H1 (cell line): Measurements from ENCODE around the gene TIE1. TPM values are rescaled to one million over a fixed set of nuclear protein-coding genes. Genes with fewer than 3 reads are reported as not detected.

Experiments
- CEBPB ChIP-seq: IDR thresholded peaks from 2 replicates; pipeline ENCODE4 v1.6.1; 2012; ENCODE audit warnings: low read depth, low read length
- CTCF ChIP-seq, 3 experiments: IDR thresholded peaks; 1 replicate in 2 of 3; 2 replicates in 1 of 3; pipeline versions ENCODE4 v1.5.1 to v1.6.1; 2011; ENCODE audit warnings: low read length in 3 of 3, mild to moderate bottlenecking in 3 of 3, inconsistent platforms in 2 of 3, low read depth in 1 of 3, moderate library complexity in 1 of 3; ENCODE audit not compliant: insufficient read depth in 1 of 3; ENCODE audit errors: control extremely low read depth in 1 of 3
- JUND ChIP-seq: IDR thresholded peaks from 2 replicates; pipeline ENCODE4 v1.6.1; 2011; ENCODE audit warnings: mild to moderate bottlenecking, improper control_type of control experiment, low read length
- PHF8 ChIP-seq: fragments of 200-600 bp; sonication (generic); conservative IDR thresholded peaks from 2 replicates; pipeline ENCODE4 v1.7.1; 2012; ENCODE audit warnings: low read depth, mild to moderate bottlenecking, inconsistent platforms, low read length, moderate library complexity
- RAD21 ChIP-seq, 2 experiments: IDR thresholded peaks in 1 of 2; conservative IDR thresholded peaks in 1 of 2; 2 replicates each; pipeline ENCODE4 v1.6.1; 2011; ENCODE audit warnings: low read depth in 2 of 2, low read length in 2 of 2, improper control_type of control experiment in 1 of 2, inconsistent platforms in 1 of 2, mild to moderate bottlenecking in 1 of 2, moderate library complexity in 1 of 2
- RBBP5 ChIP-seq: IDR thresholded peaks from 2 replicates; pipeline ENCODE4 v1.7.1; 2012; ENCODE audit warnings: low read depth, mild to moderate bottlenecking, inconsistent platforms, low read length, moderate library complexity, borderline replicate concordance
- SP2 ChIP-seq: IDR thresholded peaks from 2 replicates; pipeline ENCODE4 v1.6.1; 2012; ENCODE audit warnings: mild to moderate bottlenecking, low read length, inconsistent platforms
- YY1 ChIP-seq: IDR thresholded peaks from 2 replicates; pipeline ENCODE4 v1.6.1; 2011; ENCODE audit warnings: low read depth, mild to moderate bottlenecking, low read length
- polyA plus RNA-seq, 7 experiments: library from polyadenylated mRNA; depleted of rRNA in 3 of 7; stranded (reverse) in 5 of 7; unstranded in 2 of 7; fragments of >200 nt in 5 of 7; fragments of 200-250 nt in 2 of 7; gene quantifications; 1 replicate in 5 of 7; 2 replicates in 1 of 7; 4 replicates in 1 of 7; pipeline versions ENCODE4 v1.2.1 to v1.2.3, GENCODE V29; 2011 to 2013; ENCODE audit warnings: missing spikeins in 2 of 7, mixed read lengths in 2 of 7
- total RNA-seq: library from RNA; stranded (reverse); fragmentation: NEBNext Ultra II Directional; extraction: Animal tissue kit (Norgen Biotek cat#: 25700); gene quantifications from 2 replicates; pipeline ENCODE4 v1.2.1, GENCODE V29; 2021

The TIE1 gene
- total and polyA plus RNA-seq, 2 of the 8 experiments (the other 6 are each of a cell fraction or from before 2014, with no cell fraction given) = 0.74 to 2.2 TPM

GRCh38 chr1:43367904-43368645 is 67.3 kb downstream of the TIE1 start, which contains the start of gene ELOVL1 (continued):
- TF ChIP-seq RBBP5 (peak; percentile 58), PHF8 (peak; percentile 65; the same call in 1 of the 2 replicates), YY1 (no peak), SP2 (no peak), CEBPB (no peak), CTCF (IDR thresholded peaks at IDR 0.05; ENCODE audit: control extremely low read depth in 1 of 3, insufficient read depth in 1 of 3, low read depth in 1 of 3, low read length in 3 of 3) (peak in 2 of 3 experiments; percentile 4 to 9; a peak in 2 of 4 replicates), RAD21 (IDR thresholded peaks at IDR 0.05 in 1 of 2, conservative IDR thresholded peaks at IDR 0.05 in 1 of 2; ENCODE audit: low read depth in 2 of 2, low read length in 2 of 2) (peak; percentile 1 to 19; a peak in 1 of 4 replicates), JUND (no peak)
